Nephron (organoid): ENCODE results near the gene LLGL2.

Experiments used
- H3K27ac Mint-ChIP-seq, 3 experiments: 2 replicates each; pipeline ENCODE4 v1.8.0; 2020; ENCODE audit warnings: mixed read lengths in 3 of 3, mild to moderate bottlenecking in 2 of 3, moderate library complexity in 1 of 3
- H3K27me3 Mint-ChIP-seq: 2 replicates; pipeline ENCODE4 v1.8.0; 2021; ENCODE audit warnings: low read depth, mild to moderate bottlenecking, moderate library complexity, mixed read lengths
- H3K36me3 Mint-ChIP-seq: 2 replicates; pipeline ENCODE4 v1.8.0; 2020; ENCODE audit warnings: low read depth, mixed read lengths
- H3K4me1 Mint-ChIP-seq: 2 replicates; pipeline ENCODE4 v1.8.0; 2020; ENCODE audit warnings: mixed read lengths
- H3K4me3 Mint-ChIP-seq, 3 experiments: 2 replicates each; pipeline ENCODE4 v1.8.0; 2020; ENCODE audit warnings: mild to moderate bottlenecking in 3 of 3, mixed read lengths in 3 of 3, moderate library complexity in 2 of 3
- H3K9me3 Mint-ChIP-seq: 2 replicates; pipeline ENCODE4 v1.8.0; 2020; ENCODE audit warnings: mixed read lengths
- TF ChIP-seq, protein P1 (sequence below), 3 experiments: fragments of 200-600 bp; sonication (generic); IDR thresholded peaks; one replicate each; pipeline ENCODE4 v1.5.0; 2021; ENCODE audit warnings: antibody characterized with exemption in 3 of 3; ENCODE audit not compliant: unreplicated experiment in 3 of 3

LLGL2 gene

DNA sequence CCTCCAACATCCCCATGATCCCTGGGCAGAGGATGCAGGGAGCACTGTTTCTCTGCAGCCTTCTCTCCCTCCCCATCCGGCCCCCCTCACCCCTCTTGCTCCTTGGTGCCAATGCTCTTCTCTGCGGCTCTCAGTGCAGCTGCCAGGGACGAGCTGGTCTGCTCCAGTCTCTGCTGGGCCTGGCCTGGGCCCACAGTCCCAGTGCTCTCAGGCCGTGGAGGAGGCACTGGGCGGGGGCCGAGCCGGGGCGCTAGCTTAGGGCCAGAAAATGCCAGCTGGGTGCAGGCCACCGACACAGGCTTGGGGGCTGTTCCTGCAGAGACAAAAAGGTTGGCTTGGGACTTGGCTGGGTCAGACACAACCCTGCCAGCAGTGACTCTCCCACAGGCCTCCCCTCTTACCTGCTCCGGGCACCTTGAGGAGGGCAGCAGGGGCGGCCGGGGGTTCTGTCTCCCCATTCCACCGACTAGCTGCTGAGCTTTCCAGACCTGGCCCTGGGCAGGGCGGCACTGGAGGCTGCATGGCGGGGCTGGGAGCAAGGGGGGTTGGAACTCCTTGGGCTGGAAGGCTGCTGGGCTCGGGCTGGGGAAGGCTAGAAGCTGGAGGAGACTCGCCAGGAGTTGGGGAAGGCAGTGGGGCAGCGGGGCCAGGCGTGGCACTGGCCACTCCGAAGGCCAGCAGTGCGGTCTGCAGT, 24.0 kb upstream of the LLGL2 start:
- Mint-ChIP-seq H3K27ac (no peak overlapping the region), H3K9me3 (no peaks in the 10 kb centered on the region), H3K27me3 (no peaks in the 10 kb centered on the region), H3K4me3 (no peak overlapping the region), H3K36me3 (peaks cover 16% of the 10 kb centered on the region), H3K4me1 (peaks cover 11% of the 10 kb centered on the region)
- TF ChIP-seq, protein P1, sequence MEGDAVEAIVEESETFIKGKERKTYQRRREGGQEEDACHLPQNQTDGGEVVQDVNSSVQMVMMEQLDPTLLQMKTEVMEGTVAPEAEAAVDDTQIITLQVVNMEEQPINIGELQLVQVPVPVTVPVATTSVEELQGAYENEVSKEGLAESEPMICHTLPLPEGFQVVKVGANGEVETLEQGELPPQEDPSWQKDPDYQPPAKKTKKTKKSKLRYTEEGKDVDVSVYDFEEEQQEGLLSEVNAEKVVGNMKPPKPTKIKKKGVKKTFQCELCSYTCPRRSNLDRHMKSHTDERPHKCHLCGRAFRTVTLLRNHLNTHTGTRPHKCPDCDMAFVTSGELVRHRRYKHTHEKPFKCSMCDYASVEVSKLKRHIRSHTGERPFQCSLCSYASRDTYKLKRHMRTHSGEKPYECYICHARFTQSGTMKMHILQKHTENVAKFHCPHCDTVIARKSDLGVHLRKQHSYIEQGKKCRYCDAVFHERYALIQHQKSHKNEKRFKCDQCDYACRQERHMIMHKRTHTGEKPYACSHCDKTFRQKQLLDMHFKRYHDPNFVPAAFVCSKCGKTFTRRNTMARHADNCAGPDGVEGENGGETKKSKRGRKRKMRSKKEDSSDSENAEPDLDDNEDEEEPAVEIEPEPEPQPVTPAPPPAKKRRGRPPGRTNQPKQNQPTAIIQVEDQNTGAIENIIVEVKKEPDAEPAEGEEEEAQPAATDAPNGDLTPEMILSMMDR (IDR thresholded peaks at IDR 0.05; ENCODE audit: unreplicated experiment in 3 of 3) = no peak

GRCh38 chr17:75502072-75502720, 23.3 kb upstream of the LLGL2 start:
- no peaks in the 10 kb centered on the region for H3K9me3 Mint-ChIP-seq
- H3K27me3 Mint-ChIP-seq = no peaks in the 10 kb centered on the region
- H3K4me3 Mint-ChIP-seq = no peak overlapping the region
- H3K27ac Mint-ChIP-seq = no peak overlapping the region
- H3K4me1 Mint-ChIP-seq = peaks cover 14% of the 10 kb centered on the region
- TF ChIP-seq, protein P1 (IDR thresholded peaks at IDR 0.05; ENCODE audit: unreplicated experiment in 3 of 3) = no peak
- peaks cover 18% of the 10 kb centered on the region for H3K36me3 Mint-ChIP-seq

DNA sequence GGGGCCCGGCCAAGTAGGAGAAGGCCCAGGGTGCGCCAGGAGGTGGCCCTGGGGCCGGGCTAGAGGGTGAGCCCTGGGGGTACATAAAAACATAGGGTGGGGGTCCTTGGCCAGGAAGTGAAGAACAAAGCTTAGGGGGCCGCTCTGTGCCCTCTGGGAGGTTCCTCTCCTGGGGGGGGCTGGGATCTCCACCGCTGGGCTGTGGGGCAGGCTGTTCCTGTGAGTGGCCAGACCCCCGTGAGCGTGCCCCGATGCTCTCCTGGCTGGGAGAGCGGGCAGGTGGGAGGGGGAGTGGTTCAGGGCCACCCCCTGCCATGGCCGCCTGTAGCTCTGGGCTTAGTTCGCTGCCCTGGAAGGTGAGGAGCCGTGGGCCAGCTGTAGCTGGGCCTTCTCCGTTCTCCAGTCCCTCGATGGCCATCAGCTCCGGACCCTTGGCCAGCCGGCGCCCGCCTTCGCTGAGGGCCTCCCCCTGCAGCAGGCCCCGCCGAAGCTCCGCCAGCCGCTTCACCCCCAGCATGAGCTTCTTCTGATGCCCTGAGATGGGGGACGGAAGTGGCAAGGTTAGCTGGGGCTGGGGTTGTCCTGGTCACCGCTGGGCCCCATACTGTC, 22.7 kb upstream of the LLGL2 start:
- H3K9me3 Mint-ChIP-seq = no peaks in the 10 kb centered on the region
- H3K4me1 Mint-ChIP-seq = peaks cover 15% of the 10 kb centered on the region
- no peaks in the 10 kb centered on the region for H3K27me3 Mint-ChIP-seq
- peaks cover 16% of the 10 kb centered on the region for H3K36me3 Mint-ChIP-seq
- no peak overlapping the region for H3K27ac Mint-ChIP-seq
- H3K4me3 Mint-ChIP-seq = no peak overlapping the region
- TF ChIP-seq, protein P1 (IDR thresholded peaks at IDR 0.05; ENCODE audit: unreplicated experiment in 3 of 3) = no peak

DNA sequence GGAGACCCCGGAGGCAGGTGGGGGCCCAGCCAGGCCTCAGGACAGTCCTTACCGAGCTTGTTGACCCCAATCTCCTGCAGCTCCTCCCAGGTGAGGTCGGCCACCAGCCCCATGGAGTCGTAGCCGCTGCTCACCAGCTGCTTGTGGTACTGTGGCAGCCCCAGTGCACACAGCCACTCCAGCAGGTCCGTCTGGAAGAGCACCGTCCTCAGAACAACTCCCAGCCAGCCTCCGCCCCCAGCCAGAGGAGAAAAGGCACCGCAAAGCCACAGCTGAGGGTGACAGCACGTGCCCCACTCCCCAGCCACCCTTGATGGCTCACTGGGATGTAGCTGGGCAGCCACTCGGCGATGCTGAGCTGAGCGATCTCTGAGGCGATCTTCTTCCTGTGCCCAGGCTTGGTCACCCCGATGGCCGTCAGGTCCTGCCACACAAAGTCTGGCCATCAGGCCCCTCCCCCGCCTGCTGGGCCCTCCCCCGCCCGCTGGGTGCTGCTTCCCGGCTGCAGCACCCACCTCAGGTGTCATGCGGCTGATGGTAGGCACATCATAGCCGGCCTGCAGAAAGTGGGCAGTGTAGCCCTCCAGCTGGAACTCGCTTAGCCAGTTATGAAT, 22.1 kb upstream of the LLGL2 start:
- peaks cover 16% of the 10 kb centered on the region for H3K36me3 Mint-ChIP-seq

GRCh38 chr17:75503976-75504346, 21.5 kb upstream of the LLGL2 start:
- no peaks in the 10 kb centered on the region for H3K9me3 Mint-ChIP-seq
- no peaks in the 10 kb centered on the region for H3K27me3 Mint-ChIP-seq
- H3K27ac Mint-ChIP-seq = no peak overlapping the region
- H3K36me3 Mint-ChIP-seq = peaks cover 20% of the 10 kb centered on the region
- H3K4me1 Mint-ChIP-seq = peaks cover 21% of the 10 kb centered on the region
- TF ChIP-seq, protein P1 (IDR thresholded peaks at IDR 0.05; ENCODE audit: unreplicated experiment in 3 of 3) = no peak
- no peak overlapping the region for H3K4me3 Mint-ChIP-seq

More for the DNA sequence above, 22.1 kb upstream of the LLGL2 start:
- Mint-ChIP-seq H3K9me3 (no peaks in the 10 kb centered on the region), H3K4me1 (peaks cover 16% of the 10 kb centered on the region), H3K4me3 (no peak overlapping the region), H3K27me3 (no peaks in the 10 kb centered on the region), H3K27ac (no peak overlapping the region)
- TF ChIP-seq, protein P1 (IDR thresholded peaks at IDR 0.05; ENCODE audit: unreplicated experiment in 3 of 3) = no peak
